GM20431 (cell line): Measurements from ENCODE around the gene PRCD.

Experiments used
- in situ Hi-C: fragments of 300-500 bp; cut with MseI, MboI; formaldehyde crosslinking; loops from one replicate; pipeline ENCODE4 v1.15.0; 2020; ENCODE audit warnings: low sequenced_read_pairs; ENCODE audit not compliant: unreplicated experiment

Gene PRCD

GRCh38 chr17:76585033-76585648, 45.3 kb downstream of the PRCD start:
- in situ Hi-C loops: no loop called here

DNA sequence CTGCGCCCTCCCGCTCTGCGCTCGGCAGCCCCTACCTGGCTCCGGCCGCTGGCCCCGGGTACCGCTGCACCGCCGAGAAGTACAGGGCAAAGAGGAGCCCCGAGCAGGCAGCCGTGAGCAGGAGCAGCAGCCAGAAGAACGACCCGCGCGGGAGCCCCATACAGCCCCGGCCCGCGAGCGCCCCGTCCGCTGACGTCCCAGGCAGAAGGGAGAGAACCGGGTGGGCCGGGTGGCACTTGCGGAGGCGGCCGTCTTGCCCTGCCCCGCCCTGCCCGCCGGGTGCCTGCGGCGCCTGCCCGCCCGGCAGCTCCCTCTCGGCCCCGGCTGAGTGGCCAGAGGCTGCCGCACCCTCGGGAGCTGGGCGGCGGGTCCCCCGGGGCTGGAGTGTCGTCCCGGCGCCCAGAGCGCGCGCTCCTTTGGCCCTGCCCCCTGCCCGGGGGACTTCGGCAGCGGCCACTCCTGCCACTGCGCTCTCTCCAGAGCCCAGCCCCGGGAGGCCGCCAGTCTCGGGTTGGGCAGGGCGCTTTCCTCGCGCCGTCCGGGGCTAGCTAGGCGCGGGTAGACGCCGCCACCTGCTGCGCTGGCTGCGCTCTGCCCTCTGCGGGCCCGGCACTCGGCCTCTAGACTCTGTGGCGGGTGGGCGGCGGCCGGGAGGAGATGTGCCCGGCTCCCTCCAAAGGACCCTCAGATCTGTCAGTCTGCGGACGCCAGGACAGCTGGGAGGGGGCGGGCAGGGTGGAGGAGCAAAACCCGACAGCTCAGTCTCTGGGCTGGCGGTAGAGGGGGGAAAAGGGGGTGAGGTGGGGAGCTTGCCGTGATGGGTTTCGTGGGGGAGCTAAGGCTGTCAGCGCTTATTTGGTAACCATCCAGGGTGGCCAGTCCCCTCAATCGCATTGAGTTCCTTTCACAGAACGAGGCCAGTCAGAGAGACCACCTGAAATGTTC, 46.1 kb downstream of the PRCD start, which contains the start of gene ST6GALNAC2:
TSS of gene ST6GALNAC2 (minus strand) at position 212 of the 945 bp plus-strand sequence. CDS start at position 160, 52 bp downstream.
- in situ Hi-C loops: no loop called here

DNA sequence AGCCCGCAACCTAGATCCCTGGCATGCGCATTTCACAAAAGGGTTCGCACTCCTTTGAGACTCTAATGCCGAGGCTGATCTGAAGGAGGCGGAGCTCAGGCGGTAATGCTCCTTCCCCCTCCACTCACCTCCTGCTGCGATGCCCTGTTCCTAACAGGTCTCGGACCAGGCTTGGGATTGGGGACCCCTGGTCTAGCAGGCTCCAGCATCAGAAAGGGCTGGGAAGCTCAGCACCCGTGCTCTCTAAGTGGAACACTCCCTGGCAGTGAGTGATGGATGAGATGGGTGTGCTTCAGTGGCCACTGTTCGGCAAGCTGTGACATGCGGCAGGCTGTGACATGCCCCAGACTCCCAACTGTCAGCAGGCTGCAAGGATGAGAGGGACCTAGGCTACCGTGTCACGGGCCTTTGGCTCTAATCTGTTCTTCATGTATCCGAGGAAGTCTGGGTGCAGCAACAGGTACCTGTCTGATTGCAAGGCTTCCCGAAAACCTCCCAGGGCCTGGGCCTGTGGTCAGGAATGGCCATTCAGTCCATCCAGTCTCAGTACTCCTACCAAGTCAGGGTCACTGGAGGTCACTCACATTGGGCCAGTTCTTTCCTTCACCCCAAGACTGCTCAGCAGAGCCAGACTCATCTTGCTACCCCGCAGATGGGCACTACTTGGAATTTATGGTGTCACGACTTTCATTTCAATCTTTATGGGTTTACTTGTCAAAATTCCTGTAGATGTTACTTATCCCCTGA, 47.1 kb downstream of the PRCD start:
- in situ Hi-C loops: no loop called here

DNA sequence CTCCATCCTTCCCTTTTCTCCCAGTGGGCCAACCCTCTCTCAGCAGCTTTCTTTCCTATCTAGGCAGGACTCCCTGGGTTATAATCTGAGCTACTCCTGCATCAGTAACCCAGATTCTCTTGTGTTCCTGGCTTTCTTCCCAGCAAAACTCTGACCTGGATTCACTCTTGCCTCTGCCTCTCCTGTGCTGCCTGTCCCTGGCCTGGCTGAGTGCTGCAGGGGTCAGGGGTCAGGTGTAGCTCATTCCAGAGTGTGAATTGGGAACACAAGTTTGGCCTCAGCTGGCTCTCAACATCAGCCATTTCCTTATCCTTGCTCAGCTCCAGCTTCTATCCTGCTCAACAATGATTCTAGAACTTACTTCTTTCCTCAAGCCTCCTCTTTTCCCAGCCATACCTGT, 48.3 kb downstream of the PRCD start:
- in situ Hi-C loops: no loop called here

GRCh38 chr17:76593384-76593826, 53.6 kb downstream of the PRCD start:
- in situ Hi-C loops: no loop called here

DNA sequence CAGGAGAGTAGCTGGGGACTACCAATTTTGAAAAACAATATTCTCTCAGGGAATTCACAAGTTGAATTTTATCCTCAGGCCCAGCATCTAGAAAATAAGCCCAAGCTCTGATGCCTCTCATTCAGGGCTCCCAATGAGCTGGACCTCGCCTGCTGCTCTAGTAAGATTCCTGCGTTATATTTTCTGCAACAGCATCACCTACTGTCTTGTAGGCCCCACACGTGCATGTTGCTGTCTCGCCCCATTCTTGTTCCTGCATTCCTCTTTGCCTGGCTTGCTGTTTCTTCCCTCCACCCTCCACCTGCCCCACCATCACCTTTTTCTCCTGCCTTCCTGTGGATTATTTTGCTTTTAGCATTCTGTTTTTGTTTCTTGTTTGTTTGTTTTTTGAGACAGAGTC, 54.1 kb downstream of the PRCD start:
- in situ Hi-C loops: no loop called here

GRCh38 chr17:76594690-76595089, 54.8 kb downstream of the PRCD start:
- in situ Hi-C loops: no loop called here
